Thyroid gland (tissue), 4 donors: ENCODE data around the gene SPRING1. TPM values are rescaled to one million over a fixed set of nuclear protein-coding genes. Genes with fewer than 3 reads are reported as not detected.

Experiments
- DNase-seq, 2 donors: peaks; one replicate each; pipeline ENCODE4 v3.0.0-alpha.2; 2019
- H3K27ac ChIP-seq, 3 donors: fragments of 200-600 bp; sonication (generic); 1 replicate in 2 of 3; 2 replicates in 1 of 3; pipeline ENCODE4 v1.5.1; 2016 to 2019; ENCODE audit warnings: mild to moderate bottlenecking in 1 of 3, moderate library complexity in 1 of 3
- H3K27me3 ChIP-seq: fragments of 200-600 bp; sonication (generic); one replicate; pipeline ENCODE4 v1.5.1; 2019
- H3K36me3 ChIP-seq, 2 donors: fragments of 200-600 bp; sonication (generic); one replicate each; pipeline ENCODE4 v1.5.1; 2016 to 2019
- H3K4me1 ChIP-seq, 2 donors: fragments of 200-600 bp; sonication (generic); one replicate each; pipeline ENCODE4 v1.5.1; 2017 to 2019
- H3K4me3 ChIP-seq, 3 donors: fragments of 200-600 bp; sonication (generic); replicated peaks in 1 of 3; 1 replicate in 2 of 3; 2 replicates in 1 of 3; pipeline ENCODE4 v1.5.1; 2016; ENCODE audit warnings: mild to moderate bottlenecking in 1 of 3
- H3K9me3 ChIP-seq: fragments of 200-600 bp; sonication (generic); one replicate; pipeline ENCODE4 v1.5.1; 2017
- POLR2A ChIP-seq, 2 donors: fragments of 450-650 bp; IDR thresholded peaks; one replicate each; pipeline ENCODE4 v1.6.1; 2017; ENCODE audit warnings: antibody characterized with exemption in 2 of 2, mild to moderate bottlenecking in 2 of 2, moderate library complexity in 1 of 2
- WGBS, 2 donors: methylation state at CpG; one replicate each; pipeline ENCODE4 v1.1.5; 2017; 5-methylcytosine and 5-hydroxymethylcytosine counted together
- intact Hi-C: fragments of 100-400 bp; cut with DNase I; formaldehyde crosslinking; loops from one replicate; pipeline ENCODE4 v1.15.1; 2023
- total RNA-seq, 4 donors: library from RNA; depleted of rRNA; stranded (reverse); fragments of >200 nt; gene quantifications; one replicate each; pipeline ENCODE4 v1.2.3, GENCODE V29; 2016
- TF ChIP-seq, protein P1 (sequence below), 6 experiments: fragments of 200-600 bp in 3 of 6; fragments of 450-650 bp in 3 of 6; sonication (generic) in 3 of 6; IDR thresholded peaks; one replicate each; pipeline ENCODE4 v1.5.1; 2016 to 2019; ENCODE audit warnings: antibody characterized with exemption in 6 of 6, mild to moderate bottlenecking in 2 of 6, inconsistent platforms in 1 of 6, moderate library complexity in 1 of 6

SPRING1 gene
- total RNA-seq, 4 donors from 2014 or later: 88.0 to 163 (median 124) TPM

DNA sequence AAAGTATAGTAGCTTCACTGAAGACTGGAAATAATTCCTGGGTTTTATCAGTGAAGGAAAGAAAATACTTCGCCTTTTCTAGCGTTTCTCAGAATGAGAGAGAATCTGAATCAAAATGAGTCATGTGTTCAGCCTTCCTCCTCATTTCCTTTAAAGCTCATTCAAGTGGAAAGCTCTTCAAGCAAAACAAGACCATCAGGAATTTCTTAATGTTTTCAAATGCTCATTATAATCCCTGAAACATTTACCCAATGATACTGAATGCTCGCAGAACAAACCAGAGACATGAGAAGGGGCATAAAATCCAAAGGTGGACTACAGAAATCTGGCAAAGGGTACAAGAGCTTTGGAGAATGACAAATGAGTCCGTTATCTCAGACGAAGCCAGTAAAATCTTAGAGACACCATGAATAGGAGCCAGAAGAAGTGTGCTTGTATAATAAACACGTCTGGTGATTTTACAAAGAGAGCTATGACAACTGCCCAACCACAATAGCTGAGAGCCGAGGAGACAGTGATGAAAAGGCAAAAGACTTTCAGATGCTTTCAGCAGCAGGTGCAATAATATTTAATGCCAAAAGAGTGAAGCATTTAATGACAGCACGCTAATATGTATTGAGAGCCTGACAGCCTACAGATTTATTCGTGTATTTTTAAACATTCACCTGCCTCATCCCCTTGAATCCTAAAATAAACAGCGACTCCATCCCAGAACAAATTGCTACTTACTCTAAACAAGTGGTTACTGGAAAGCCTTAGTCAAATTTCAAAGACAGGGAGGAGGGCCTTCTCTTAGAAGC is 19.0 kb downstream of the SPRING1 start:
- Histone ChIP-seq H3K27me3 (no peaks in the 10 kb centered on the region), H3K27ac (peak overlapping the region; percentile 91 to 96 (median 91)), H3K4me1 (peaks cover 82 to 94% of the 10 kb centered on the region in 2 donors), H3K9me3 (no peaks in the 10 kb centered on the region), H3K4me3 (no peak overlapping the region), H3K36me3 (peaks cover 3 to 26% of the 10 kb centered on the region in 2 donors)
- no peak for DNase-seq
- TF ChIP-seq POLR2A (IDR thresholded peaks at IDR 0.05): peak in 1 of 2 donors; percentile 13
- TF ChIP-seq, protein P1, sequence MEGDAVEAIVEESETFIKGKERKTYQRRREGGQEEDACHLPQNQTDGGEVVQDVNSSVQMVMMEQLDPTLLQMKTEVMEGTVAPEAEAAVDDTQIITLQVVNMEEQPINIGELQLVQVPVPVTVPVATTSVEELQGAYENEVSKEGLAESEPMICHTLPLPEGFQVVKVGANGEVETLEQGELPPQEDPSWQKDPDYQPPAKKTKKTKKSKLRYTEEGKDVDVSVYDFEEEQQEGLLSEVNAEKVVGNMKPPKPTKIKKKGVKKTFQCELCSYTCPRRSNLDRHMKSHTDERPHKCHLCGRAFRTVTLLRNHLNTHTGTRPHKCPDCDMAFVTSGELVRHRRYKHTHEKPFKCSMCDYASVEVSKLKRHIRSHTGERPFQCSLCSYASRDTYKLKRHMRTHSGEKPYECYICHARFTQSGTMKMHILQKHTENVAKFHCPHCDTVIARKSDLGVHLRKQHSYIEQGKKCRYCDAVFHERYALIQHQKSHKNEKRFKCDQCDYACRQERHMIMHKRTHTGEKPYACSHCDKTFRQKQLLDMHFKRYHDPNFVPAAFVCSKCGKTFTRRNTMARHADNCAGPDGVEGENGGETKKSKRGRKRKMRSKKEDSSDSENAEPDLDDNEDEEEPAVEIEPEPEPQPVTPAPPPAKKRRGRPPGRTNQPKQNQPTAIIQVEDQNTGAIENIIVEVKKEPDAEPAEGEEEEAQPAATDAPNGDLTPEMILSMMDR (IDR thresholded peaks at IDR 0.05): no peak
- intact Hi-C loops: no loop called here
- 25 to 37% methylated on average over 10 of the region's 10 CpGs for WGBS, 2 donors

DNA sequence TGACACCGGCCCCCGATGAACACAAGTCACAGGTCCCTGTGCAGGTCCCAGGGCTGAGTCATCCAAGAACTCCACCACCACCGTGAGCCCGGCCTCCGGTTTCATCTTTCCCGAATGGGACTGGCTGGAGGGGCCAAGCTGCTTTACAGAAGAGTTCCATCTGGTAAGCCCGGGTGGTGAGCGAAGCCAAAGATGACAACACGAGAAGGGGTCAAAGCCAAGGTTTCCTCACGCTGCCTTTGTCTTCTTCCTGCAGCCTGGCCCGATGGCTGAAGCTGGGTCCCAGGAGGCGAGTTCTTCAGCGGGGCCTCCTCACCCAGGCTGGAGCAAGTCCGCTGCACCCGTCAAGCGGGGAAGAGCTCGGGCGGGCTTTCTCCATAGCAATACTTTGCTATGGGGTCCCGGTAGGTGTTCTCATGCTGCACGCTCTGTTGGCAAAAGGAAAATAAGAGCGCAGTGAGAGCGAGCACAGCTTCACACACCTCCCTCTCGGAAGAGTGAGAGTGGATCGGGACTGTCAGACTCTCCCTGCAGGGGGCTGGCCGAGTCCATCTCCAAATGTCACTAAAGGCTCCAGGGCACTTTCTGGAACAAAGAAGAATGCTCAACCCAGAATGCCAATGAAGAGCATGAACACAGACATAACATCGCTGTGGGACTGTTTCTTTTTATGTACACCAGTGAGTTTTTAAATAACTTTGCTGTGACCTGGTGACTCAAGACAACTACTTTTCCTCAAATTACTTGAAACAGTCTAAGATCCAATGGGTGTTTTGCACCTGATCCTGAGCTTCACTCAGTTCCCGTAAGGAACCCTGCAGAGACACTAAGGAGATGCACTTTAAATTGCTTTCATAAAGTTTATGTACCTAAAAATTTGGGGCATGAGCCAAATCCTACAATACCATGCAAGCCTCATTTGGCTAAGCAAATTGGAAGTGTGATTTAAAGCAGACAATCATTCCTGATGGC is 20.1 kb downstream of the SPRING1 start:
- WGBS, 2 donors: 34 to 35% methylated on average over 27 of the region's 27 CpGs
- Histone ChIP-seq H3K27me3 (no peaks in the 10 kb centered on the region), H3K27ac (peak overlapping the region; percentile 91 to 96 (median 91)), H3K4me1 (peaks cover 83 to 95% of the 10 kb centered on the region in 2 donors), H3K9me3 (no peaks in the 10 kb centered on the region), H3K36me3 (peaks cover 3 to 26% of the 10 kb centered on the region in 2 donors), H3K4me3 (peak overlapping the region in 1 of 3 donors; percentile 10)
- intact Hi-C loops: no loop called here
- TF ChIP-seq, protein P1 (IDR thresholded peaks at IDR 0.05): no peak
- peak in 1 of 2 donors; percentile 53 for TF ChIP-seq POLR2A (IDR thresholded peaks at IDR 0.05)
- peak; percentile 63 to 71 for DNase-seq

DNA sequence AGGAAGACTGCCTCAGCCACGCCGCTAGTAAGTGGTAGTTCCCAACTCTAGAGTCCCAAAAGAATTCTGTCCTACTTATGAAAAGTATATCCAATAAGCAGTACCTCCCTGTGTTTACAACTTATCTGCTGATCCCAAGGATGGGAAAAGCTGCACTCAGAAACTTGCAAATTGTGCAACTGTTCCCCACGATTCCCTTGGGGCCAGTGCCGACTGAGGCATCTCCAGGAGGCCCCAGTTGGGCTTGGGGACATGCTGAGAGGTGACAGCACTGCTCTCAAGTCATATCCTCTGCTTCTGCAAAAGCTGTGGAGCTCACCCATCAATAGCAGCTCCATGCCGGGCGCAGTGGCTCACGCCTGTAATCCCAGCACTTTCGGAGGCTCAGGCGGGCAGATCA is 23.7 kb downstream of the SPRING1 start:
- peaks cover 3 to 14% of the 10 kb centered on the region in 2 donors for H3K36me3 ChIP-seq
- TF ChIP-seq, protein P1 (IDR thresholded peaks at IDR 0.05): no peak
- TF ChIP-seq POLR2A (IDR thresholded peaks at IDR 0.05): no peak
- intact Hi-C loops: no loop called here
- DNase-seq: no peak
- H3K4me3 ChIP-seq: no peak overlapping the region
- H3K9me3 ChIP-seq: no peaks in the 10 kb centered on the region
- 83 to 84% methylated on average over 4 of the region's 9 CpGs for WGBS, 2 donors
- no peaks in the 10 kb centered on the region for H3K27me3 ChIP-seq
- H3K27ac ChIP-seq: peak overlapping the region; percentile 36 to 91 (median 56)
- H3K4me1 ChIP-seq: peaks cover 56 to 68% of the 10 kb centered on the region in 2 donors

DNA sequence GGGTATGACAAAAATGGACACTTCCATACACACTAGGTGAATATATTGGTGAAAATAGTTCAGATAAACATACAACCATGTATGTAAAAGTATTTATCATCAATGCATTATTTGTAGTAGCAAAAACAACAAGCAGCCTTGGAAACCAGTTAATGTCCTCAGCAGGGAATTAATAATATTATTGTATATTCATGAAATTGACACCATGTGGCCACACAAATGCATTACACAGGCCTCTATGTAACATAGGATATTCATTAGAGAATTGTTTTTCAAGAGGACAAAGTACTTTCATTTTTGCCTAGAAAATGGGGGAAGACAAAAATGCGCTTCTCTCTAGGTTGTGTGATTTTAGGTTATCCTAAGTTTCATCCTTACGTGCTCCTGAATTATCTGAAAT is 24.3 kb downstream of the SPRING1 start:
- Histone ChIP-seq H3K27me3 (no peaks in the 10 kb centered on the region), H3K27ac (peak overlapping the region; percentile 36 to 91 (median 56)), H3K4me1 (peaks cover 53 to 70% of the 10 kb centered on the region in 2 donors), H3K9me3 (no peaks in the 10 kb centered on the region), H3K4me3 (no peak overlapping the region), H3K36me3 (peaks cover 3 to 14% of the 10 kb centered on the region in 2 donors)
- 90 to 97% methylated on average over 2 of the region's 2 CpGs for WGBS, 2 donors
- TF ChIP-seq, protein P1 (IDR thresholded peaks at IDR 0.05): peak in 1 of 6 experiments; percentile 11
- no peak for TF ChIP-seq POLR2A (IDR thresholded peaks at IDR 0.05)
- intact Hi-C loops: no loop called here
- no peak for DNase-seq
